SH-SY5Y (cell line): ENCODE data around the gene KCNQ5.

Experiments used
- GATA2 ChIP-seq: IDR thresholded peaks from 2 replicates; pipeline ENCODE4 v1.6.1; 2011; ENCODE audit warnings: mild to moderate bottlenecking, low read depth, low read length
- GATA3 ChIP-seq: IDR thresholded peaks from 2 replicates; pipeline ENCODE4 v1.6.1; 2011; ENCODE audit warnings: low read depth, mild to moderate bottlenecking, low read length, moderate library complexity

DNA sequence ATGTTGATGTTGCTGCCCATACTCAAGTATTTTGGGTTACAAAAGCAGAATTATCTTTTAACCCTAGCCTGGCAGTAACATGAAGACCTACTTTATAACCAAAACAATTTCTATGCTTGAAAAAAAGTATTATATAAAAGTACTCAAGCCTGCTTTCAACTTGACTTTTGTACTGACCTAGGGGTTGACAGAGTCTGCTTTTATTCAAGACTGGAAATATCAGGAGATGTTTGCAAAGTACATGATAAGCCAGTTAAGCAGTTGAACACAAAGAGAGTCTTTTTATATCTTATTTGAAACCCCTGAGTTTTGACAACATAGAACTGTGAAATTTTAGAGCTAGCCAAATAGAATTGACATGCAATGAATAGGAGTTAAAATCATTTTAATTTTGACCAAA is 159.8 kb downstream of the KCNQ5 start:
- TF ChIP-seq GATA2 (no peak), GATA3 (no peak)
